GM20000 (cell line): ENCODE data around the gene LPCAT3.

Experiments
- DNase-seq: peaks from one replicate; pipeline ENCODE4 v3.0.0; 2012; ENCODE audit warnings: low spot score
- TF ChIP-seq, protein P1 (sequence below): IDR thresholded peaks from 2 replicates; pipeline ENCODE4 v1.5.1; 2012; ENCODE audit warnings: mild to moderate bottlenecking, control low read depth; ENCODE audit errors: extremely low read depth, missing control alignments

The LPCAT3 gene

DNA sequence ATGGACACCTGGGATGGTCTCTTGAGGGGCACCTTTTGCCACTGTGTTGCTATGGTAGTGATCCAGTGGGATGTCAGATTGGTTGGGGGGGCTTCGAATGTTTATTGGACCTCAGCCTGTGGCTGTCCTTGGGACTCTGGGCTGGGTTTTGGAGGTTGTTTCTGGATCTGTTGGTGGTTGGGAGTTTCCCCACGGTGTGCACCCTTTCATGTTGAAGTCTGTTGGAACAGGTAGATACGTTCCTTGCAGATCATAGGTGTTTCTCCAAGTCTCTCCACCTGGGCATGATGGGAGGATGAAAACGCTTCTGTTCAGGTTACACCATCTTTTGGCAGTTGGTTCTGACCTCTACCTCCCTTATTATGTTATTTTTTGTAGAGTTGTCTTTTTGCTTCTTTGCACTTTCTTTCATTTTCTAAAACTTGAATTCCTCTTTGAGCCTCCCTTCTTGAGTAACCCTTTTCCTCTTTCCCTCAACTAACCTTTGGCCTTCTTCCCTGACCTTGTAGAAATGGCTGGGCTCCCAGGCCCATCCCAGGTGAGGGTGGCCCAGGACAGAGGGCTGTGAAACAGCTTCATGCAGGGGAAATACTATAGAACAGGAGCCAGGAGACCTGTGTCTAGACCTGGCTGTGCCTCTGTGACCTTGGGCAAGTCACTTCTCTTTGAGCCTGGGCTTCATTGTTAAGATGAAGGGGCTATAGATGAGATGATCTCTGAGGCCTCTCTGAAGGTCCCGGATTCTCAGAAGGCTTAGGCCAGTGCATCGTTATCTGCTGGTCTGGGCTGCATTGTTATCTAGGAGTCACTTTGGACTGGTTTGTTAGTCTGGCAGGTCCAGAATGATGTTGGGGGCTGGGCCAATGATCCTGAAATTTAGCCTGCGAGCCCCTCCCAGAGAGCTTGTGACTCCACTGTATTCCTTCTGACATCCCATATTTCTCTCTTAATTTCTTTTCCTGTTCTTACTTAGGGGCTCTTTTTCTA lies 88.5 kb downstream of the LPCAT3 start:
- no peak for DNase-seq
- TF ChIP-seq, protein P1, sequence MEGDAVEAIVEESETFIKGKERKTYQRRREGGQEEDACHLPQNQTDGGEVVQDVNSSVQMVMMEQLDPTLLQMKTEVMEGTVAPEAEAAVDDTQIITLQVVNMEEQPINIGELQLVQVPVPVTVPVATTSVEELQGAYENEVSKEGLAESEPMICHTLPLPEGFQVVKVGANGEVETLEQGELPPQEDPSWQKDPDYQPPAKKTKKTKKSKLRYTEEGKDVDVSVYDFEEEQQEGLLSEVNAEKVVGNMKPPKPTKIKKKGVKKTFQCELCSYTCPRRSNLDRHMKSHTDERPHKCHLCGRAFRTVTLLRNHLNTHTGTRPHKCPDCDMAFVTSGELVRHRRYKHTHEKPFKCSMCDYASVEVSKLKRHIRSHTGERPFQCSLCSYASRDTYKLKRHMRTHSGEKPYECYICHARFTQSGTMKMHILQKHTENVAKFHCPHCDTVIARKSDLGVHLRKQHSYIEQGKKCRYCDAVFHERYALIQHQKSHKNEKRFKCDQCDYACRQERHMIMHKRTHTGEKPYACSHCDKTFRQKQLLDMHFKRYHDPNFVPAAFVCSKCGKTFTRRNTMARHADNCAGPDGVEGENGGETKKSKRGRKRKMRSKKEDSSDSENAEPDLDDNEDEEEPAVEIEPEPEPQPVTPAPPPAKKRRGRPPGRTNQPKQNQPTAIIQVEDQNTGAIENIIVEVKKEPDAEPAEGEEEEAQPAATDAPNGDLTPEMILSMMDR, result no peak

DNA sequence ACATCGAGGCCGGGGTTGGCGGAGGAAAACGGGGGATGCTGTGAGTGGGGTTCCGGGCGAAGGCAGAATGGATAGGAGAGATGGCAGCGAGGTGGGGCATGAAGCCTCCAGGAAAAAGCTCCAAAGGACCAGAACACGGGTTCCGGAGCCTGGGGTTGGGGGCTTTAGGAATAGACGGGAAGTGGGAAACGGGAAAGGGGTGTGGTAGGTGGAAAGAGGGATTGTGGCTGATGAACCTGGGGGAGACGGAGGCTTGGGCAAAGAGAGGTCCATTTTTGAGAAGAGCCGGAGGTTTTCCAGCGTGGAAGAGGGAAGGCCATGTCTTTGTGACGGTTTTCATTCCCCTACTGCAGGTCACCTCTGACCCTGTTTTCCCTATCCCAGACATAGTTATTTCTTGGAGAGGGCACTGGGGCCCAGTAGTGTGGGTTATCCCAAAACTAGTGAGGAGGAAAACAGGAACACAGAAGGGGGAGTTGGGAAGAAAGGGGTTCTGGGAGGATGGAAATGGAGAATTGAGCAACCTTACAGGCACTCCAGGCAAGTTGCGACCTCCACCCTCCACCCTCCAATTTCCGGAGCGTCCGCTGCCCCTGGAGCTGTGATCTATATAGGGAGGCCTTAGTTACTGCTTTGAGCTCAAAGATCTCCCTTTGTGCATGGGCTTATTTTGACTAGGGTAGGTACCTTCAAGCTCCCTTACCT lies 89.4 kb downstream of the LPCAT3 start:
- TF ChIP-seq, protein P1, result no peak
- no peak for DNase-seq

DNA sequence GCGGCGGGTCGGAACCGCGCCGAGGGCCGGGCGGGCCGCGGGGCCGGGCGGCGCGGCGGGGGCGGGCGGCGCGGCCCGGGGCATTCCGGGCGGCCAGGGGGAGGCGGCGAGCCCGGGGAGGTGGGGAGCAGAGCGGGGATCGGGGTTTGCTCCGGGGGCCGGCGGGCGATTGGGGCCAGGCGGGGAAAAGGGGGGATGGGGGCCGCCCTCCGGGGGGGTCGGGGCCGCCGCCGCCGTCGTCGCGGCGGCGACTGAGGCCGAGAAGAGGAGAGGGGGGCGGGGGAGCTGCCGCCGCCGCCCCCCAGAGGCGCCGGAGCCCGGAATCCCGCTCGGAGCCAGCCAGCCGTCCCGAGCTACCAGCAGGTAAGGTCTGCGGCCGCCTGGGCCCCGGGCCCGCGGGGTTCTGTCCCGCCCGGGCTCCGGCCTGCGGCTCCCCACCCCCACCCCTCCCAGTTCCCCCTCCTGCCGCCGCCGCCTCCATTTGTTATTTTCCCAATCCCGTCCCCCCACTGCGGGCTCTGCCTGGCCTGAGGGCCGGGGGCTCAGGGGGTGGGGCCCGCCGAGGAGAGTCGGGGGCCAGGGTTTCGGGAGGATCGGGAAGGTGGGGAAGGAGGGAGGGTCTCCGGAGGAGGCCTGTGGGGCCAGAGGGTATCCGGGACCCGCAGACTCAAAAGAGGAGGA lies 90.1 kb downstream of the LPCAT3 start:
- TF ChIP-seq, protein P1, result no peak
- peak; percentile 73 for DNase-seq

DNA sequence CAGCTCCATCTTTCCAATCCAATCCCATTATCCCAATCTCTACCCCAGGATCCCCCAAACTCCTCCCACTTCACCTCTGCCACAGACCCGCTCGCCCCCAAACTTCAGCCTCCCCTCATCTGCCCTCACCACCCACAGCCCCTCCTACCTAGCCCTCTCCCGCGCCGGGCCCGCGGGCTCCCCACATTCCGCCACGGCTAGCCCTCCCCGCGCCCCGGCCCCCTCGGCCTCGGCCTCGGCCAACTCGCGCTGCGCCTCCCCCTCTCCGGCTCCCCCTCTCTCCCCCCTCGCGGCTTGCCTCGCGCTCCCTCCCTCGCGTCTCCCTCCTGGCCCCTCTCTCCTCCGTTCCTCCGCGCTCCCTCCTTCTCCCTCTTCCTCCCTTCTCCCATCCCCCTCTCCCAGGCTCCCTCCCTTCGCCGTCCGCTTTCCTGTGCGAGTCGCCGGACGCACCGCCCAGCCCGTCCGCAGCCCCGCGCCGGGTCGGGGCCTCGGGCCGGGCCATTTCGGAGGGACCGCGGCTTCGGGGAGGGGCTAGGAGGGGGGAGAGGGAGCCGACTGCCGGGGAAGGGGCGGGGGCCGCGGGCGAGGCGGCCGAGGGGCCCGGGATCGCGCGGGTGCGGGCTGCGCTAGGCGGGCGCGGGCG lies 90.8 kb downstream of the LPCAT3 start, which contains the start of gene ATN1:
Gene ATN1, plus strand, starts transcription at position 581 of the 643 bp plus-strand sequence. CDS start 6,043 bp downstream, outside the sequence.
- DNase-seq, result peak; percentile 85
- TF ChIP-seq, protein P1, result no peak
